HepG2 (cell line): ENCODE data around the gene PA2G4. TPM values are rescaled to one million over a fixed set of nuclear protein-coding genes. Genes with fewer than 3 reads are reported as not detected.
A peak's percentile ranks its signal among the peaks of the same experiment; 100 is the strongest.

Experiments
- HDAC1 ChIP-seq: sonication (generic); formaldehyde crosslinking; IDR thresholded peaks from 2 replicates; pipeline ENCODE4 v1.5.1; 2020; ENCODE audit warnings: mild to moderate bottlenecking, missing genetic modification reagents
- KDM4B ChIP-seq: sonication (generic); formaldehyde crosslinking; IDR thresholded peaks from 2 replicates; pipeline ENCODE4 v1.4.0; 2020; ENCODE audit warnings: missing genetic modification reagents
- KIAA2018 ChIP-seq: sonication (generic); formaldehyde crosslinking; IDR thresholded peaks from 2 replicates; pipeline ENCODE4 v1.5.0; 2020; ENCODE audit warnings: mild to moderate bottlenecking, missing genetic modification reagents, borderline replicate concordance
- MTF2 ChIP-seq: sonication (generic); formaldehyde crosslinking; IDR thresholded peaks from 2 replicates; pipeline ENCODE4 v1.5.0; 2020; ENCODE audit warnings: missing genetic modification reagents, borderline replicate concordance
- NRL ChIP-seq: sonication (generic); formaldehyde crosslinking; IDR thresholded peaks from 2 replicates; pipeline ENCODE4 v1.5.0; 2020; ENCODE audit warnings: missing genetic modification reagents, mild to moderate bottlenecking, moderate library complexity, borderline replicate concordance
- PAX8 ChIP-seq: sonication (generic); formaldehyde crosslinking; IDR thresholded peaks from 2 replicates; pipeline ENCODE4 v1.8.0; 2022; ENCODE audit warnings: mild to moderate bottlenecking, missing genetic modification reagents, borderline replicate concordance
- POLR2A ChIP-seq, 2 experiments: IDR thresholded peaks; 2 replicates each; pipeline ENCODE4 v1.6.1; 2011; ENCODE audit warnings: low read depth in 2 of 2, low read length in 2 of 2, mild to moderate bottlenecking in 1 of 2, moderate library complexity in 1 of 2; ENCODE audit not compliant: insufficient read depth in 1 of 2
- USF2 ChIP-seq, 2 experiments: sonication (generic) in 1 of 2; formaldehyde crosslinking in 1 of 2; IDR thresholded peaks; 2 replicates each; pipeline versions ENCODE4 v1.5.1 to v1.6.1; 2011 to 2020; ENCODE audit warnings: borderline replicate concordance in 1 of 2, low read depth in 1 of 2, low read length in 1 of 2, mild to moderate bottlenecking in 1 of 2, missing genetic modification reagents in 1 of 2, moderate library complexity in 1 of 2
- ZBTB1 ChIP-seq: sonication (generic); formaldehyde crosslinking; IDR thresholded peaks from 2 replicates; pipeline ENCODE4 v1.4.0; 2020; ENCODE audit warnings: missing genetic modification reagents, borderline replicate concordance
- ZBTB44 ChIP-seq: sonication (generic); formaldehyde crosslinking; IDR thresholded peaks from 2 replicates; pipeline ENCODE4 v1.4.0; 2020; ENCODE audit warnings: missing genetic modification reagents
- ZNF740 ChIP-seq: sonication (generic); formaldehyde crosslinking; IDR thresholded peaks from 2 replicates; pipeline ENCODE4 v1.4.0; 2020; ENCODE audit warnings: missing genetic modification reagents
- ZNF878 ChIP-seq: sonication (generic); formaldehyde crosslinking; IDR thresholded peaks from 2 replicates; pipeline ENCODE4 v1.8.1; 2023; ENCODE audit warnings: mild to moderate bottlenecking, missing genetic modification reagents, moderate library complexity
- ZSCAN29 ChIP-seq: sonication (generic); formaldehyde crosslinking; conservative IDR thresholded peaks from 2 replicates; pipeline ENCODE4 v1.4.0; 2020; ENCODE audit warnings: mild to moderate bottlenecking, missing genetic modification reagents
- polyA plus RNA-seq, 8 experiments: library from polyadenylated mRNA; depleted of rRNA in 3 of 8; stranded (reverse) in 7 of 8; unstranded in 1 of 8; fragments of >200 nt; fragmentation: Illumina TruSeq in 4 of 8; extraction: Trizol in 4 of 8; gene quantifications; 2 replicates each; pipeline versions ENCODE4 v1.2.1 to v1.2.3, GENCODE V29; 2011 to 2016; ENCODE audit warnings: low read depth in 4 of 8, missing spikeins in 1 of 8, mixed read lengths in 1 of 8; ENCODE audit not compliant: insufficient read depth in 1 of 8
- total RNA-seq, 5 experiments: library from RNA; depleted of rRNA; stranded (reverse); fragments of >200 nt; fragmentation: Illumina TruSeq; extraction: Trizol; gene quantifications; 2 replicates each; pipeline ENCODE4 v1.2.3, GENCODE V29; 2016; ENCODE audit warnings: low read depth in 1 of 5

Gene PA2G4
- total and polyA plus RNA-seq, 2 of the 13 experiments (the other 11 are each of a cell fraction or from before 2014, with no cell fraction given): 147 to 240 TPM

- peak; percentile 51 for TF ChIP-seq USF2 (IDR thresholded peaks at IDR 0.05; ENCODE audit: low read depth, low read length)
- peak; percentile 72 for TF ChIP-seq USF2 (CRISPR knock-in tag; IDR thresholded peaks at IDR 0.05; ENCODE audit: borderline replicate concordance)
- TF ChIP-seq POLR2A (IDR thresholded peaks at IDR 0.05; ENCODE audit: insufficient read depth in 1 of 2, low read depth in 2 of 2, low read length in 2 of 2): peak; percentile 90 to 96
- TF ChIP-seq HDAC1 (CRISPR knock-in tag): peak; percentile 88
- 0 out of 2 replicates have a peak, but pooled peaks have one; percentile 54 for TF ChIP-seq NRL (CRISPR knock-in tag)
- TF ChIP-seq ZBTB44 (CRISPR knock-in tag): no peak
- peak; percentile 85; the same call in 1 of the 2 replicates for TF ChIP-seq KIAA2018
- 0 out of 2 replicates have a peak, but pooled peaks have one; percentile 20 for TF ChIP-seq ZNF878 (CRISPR knock-in tag)
- TF ChIP-seq ZSCAN29 (CRISPR knock-in tag): peak; percentile 78; the same call in 1 of the 2 replicates
- TF ChIP-seq ZBTB1: no peak
- 0 out of 2 replicates have a peak, but pooled peaks have one; percentile 25 for TF ChIP-seq ZNF740
- TF ChIP-seq PAX8 (CRISPR knock-in tag): no peak
- TF ChIP-seq KDM4B: 0 out of 2 replicates have a peak, but pooled peaks have one; percentile 12
- TF ChIP-seq MTF2 (CRISPR knock-in tag): no peak
Observed at GRCh38 chr12:56127888-56128669, 23.7 kb downstream of the PA2G4 start, which contains the start of gene ESYT1 (continued).
